HepG2 (cell line): ENCODE results near the gene FITM1. TPM values are rescaled to one million over a fixed set of nuclear protein-coding genes. Genes with fewer than 3 reads are reported as not detected.

Experiments used
- BCL3 ChIP-seq: sonication (generic); formaldehyde crosslinking; IDR thresholded peaks from 2 replicates; pipeline ENCODE4 v1.5.1; 2020; ENCODE audit warnings: mild to moderate bottlenecking, missing genetic modification reagents, moderate library complexity
- KIAA2018 ChIP-seq: sonication (generic); formaldehyde crosslinking; IDR thresholded peaks from 2 replicates; pipeline ENCODE4 v1.5.0; 2020; ENCODE audit warnings: mild to moderate bottlenecking, missing genetic modification reagents, borderline replicate concordance
- TOE1 ChIP-seq: sonication (generic); formaldehyde crosslinking; IDR thresholded peaks from 2 replicates; pipeline ENCODE4 v1.4.0; 2020; ENCODE audit warnings: mild to moderate bottlenecking, missing genetic modification reagents
- ZNF354B ChIP-seq: sonication (generic); formaldehyde crosslinking; IDR thresholded peaks from 2 replicates; pipeline ENCODE4 v1.8.0; 2022; ENCODE audit warnings: mild to moderate bottlenecking, missing genetic modification reagents
- ZNF407 ChIP-seq: sonication (generic); formaldehyde crosslinking; IDR thresholded peaks from one replicate; pipeline ENCODE4 v1.5.1; 2020; ENCODE audit warnings: mild to moderate bottlenecking, missing genetic modification reagents; ENCODE audit errors: not compliant biosample characterization
- ZNF430 ChIP-seq: sonication (generic); formaldehyde crosslinking; IDR thresholded peaks from 2 replicates; pipeline ENCODE4 v1.9.0; 2021; ENCODE audit warnings: mild to moderate bottlenecking, missing genetic modification reagents
- ZNF501 ChIP-seq: sonication (generic); formaldehyde crosslinking; IDR thresholded peaks from 2 replicates; pipeline ENCODE4 v1.5.1; 2020; ENCODE audit warnings: mild to moderate bottlenecking, moderate library complexity, missing genetic modification reagents
- polyA plus RNA-seq, 8 experiments: library from polyadenylated mRNA; depleted of rRNA in 3 of 8; stranded (reverse) in 7 of 8; unstranded in 1 of 8; fragments of >200 nt; fragmentation: Illumina TruSeq in 4 of 8; extraction: Trizol in 4 of 8; gene quantifications; 2 replicates each; pipeline versions ENCODE4 v1.2.1 to v1.2.3, GENCODE V29; 2011 to 2016; ENCODE audit warnings: low read depth in 4 of 8, missing spikeins in 1 of 8, mixed read lengths in 1 of 8; ENCODE audit not compliant: insufficient read depth in 1 of 8
- total RNA-seq, 5 experiments: library from RNA; depleted of rRNA; stranded (reverse); fragments of >200 nt; fragmentation: Illumina TruSeq; extraction: Trizol; gene quantifications; 2 replicates each; pipeline ENCODE4 v1.2.3, GENCODE V29; 2016; ENCODE audit warnings: low read depth in 1 of 5

Gene FITM1
- total and polyA plus RNA-seq, 2 of the 13 experiments (the other 11 are each of a cell fraction or from before 2014, with no cell fraction given): 2.7 to 5.8 TPM

GRCh38 chr14:24145690-24146452, 15.4 kb downstream of the FITM1 start (continued):
- TF ChIP-seq ZNF407 (no peak), ZNF430 (CRISPR knock-in tag) (no peak), KIAA2018 (0 out of 2 replicates have a peak, but pooled peaks have one; percentile 29), BCL3 (CRISPR knock-in tag) (no peak), ZNF501 (no peak), TOE1 (CRISPR knock-in tag) (no peak), ZNF354B (CRISPR knock-in tag) (peak; percentile 64; the same call in 1 of the 2 replicates)
